NCI-H1417 treated with DMSO at 0.1 percent for 48 hours (cell line): Measurements from ENCODE around the gene TRAPPC12.
"Not testable (repeated sequence)": the region's sequence is repeated elsewhere in the genome, so short reads cannot be mapped to it uniquely, and the experiment has no call there.

Source experiments
- DNase-seq: peaks from one replicate; lab custom pipeline; 2025; lab: John Stamatoyannopoulos, UW

The TRAPPC12 gene

DNA sequence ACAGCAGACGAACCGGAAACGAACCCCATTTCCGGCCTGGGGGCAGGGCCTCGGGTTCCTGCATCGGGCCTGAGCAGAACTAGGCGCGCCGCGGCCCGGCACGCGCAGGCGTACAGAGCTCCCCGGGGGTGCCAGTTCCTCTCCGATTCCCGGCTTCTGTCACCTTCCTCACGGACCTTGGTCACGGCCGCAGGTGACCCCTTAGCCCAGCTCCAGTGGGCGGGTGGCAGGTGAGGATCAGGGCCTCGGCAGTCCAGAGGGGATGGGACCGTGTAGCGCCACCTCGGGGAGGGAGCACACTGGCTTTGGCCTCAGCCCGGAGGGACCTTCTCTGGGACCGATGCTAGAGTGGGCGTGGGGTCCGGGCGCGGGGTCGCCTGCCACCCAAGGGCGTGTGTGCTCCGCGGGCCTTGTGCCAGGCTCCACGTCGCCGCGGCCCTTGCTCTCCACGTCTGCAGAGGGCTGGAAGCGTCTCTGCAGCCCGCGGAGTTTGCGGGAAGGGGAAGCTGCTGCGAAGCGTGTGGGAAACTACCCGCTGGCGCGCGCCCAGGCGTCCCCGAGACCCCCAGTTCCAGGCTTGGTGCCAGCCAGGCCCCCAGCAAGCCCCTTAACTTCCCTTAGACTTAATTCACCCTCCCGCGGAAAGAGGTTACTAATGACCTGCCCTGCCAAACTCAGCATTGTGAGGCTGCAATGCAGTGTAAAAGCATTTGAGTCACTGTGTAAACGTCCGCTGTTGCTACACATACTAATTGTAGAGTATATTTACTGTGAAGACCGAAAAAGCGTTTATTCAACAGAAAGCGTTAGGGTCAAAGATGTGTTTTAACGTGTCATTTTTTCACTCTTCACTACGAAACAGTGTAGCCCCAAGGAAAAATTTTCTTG, at the start of gene TRAPPC12:
Gene TRAPPC12, plus strand, starts transcription at position 48 of the 888 bp plus-strand sequence. CDS start 7,930 bp downstream, outside the sequence.
- no peak for DNase-seq

DNA sequence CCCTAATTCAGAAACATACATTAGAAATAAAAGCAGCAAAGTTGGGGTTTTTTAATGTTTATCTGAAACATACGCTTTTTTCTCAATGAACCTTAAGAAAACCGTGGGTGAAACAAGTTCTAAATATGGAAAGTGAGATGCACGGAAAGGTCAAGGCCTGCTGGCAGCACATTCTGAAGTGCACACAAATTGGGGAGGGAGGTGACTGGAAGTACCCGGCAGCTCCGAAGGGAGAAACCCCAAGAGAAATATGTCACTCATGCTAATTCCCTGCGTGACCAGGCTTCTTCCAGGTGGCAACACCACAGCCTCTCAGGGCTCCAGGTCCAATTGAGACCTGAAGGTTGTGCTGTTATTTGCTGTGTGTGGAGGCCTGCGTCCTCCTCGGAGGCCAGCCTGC, 47.4 kb upstream of the TRAPPC12 start:
- no peak for DNase-seq

DNA sequence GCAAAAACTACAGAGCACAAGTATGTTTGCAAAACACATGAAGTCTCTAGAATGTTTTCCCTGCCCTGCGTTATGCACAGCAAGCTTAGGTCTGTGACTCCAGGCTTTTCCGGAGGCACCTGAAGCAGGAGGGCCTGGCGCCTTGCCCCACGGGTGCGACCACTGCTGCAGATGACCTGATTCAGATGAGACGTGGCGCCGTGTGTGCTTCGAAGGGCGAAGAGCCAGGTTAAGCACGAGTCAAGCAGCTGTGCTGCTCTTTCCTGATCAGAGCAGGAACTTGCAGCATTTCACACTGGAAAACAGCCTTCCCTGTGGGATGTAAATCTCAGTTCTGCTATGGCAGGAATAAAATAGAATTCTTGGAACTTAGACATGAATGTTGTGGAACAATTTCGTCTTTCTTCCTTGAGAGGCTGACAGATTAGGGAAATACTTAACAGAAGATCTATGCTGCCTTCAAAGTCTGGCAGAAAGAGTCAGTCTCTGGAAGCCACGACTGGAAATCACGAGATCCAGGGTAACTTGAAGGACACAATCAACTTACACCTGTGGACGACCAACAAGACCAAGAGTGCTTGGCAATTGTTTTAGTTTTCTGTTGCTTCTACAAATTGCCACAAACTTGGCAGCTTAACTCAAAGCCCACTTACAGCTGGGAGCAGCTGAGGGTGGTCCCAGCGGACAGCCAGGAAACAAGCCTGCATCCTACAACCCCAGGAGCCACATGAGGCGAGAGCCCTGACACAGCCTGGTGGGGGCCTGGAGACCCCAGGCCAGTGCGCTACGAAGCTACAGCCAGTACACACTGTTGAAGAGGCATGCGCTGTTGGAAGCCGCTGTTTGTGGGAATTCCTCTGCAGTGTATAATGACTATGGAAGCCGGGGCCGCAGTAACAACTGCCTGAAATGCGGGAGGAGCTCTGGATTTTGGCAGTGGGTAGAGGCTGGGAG, 44.8 kb upstream of the TRAPPC12 start:
- DNase-seq = no peak

DNA sequence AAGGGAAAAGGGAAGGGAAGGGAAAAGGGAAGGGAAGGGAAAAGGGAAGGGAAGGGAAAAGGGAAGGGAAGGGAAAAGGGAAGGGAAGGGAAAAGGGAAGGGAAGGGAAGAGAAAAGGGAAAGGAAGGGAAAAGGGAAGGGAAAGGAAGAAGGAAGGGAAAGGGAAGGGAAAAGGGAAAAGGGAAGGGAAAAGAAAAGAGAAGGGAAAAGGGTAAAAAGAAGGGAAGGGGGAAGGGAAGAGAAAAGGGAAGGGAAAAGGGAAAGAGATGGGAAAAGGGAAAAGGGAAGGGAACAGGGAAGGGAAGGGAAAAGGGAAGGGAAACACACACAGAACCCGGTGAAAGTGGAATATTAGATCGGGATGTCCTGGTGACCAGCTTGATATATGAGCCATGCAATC, 42.6 kb upstream of the TRAPPC12 start:
- no peak for DNase-seq

DNA sequence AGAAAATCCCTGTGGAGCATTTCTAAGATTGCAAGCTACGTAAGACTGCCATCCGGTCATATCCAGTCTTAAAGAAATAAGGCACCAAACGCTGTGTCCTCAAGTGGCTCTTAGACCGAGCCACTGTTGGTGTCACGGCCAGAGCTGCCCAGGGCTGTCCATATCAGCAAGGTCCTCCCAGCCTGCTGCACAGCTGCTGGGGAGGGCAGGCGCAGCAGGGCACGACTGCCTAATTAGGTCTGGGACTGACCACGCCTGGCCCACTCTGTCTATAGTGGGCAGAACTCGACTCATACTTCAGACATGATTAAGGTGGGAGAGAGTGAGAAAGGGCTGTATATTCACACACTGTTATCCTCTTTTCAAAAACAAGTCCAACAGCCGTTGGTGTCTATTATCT, 41.2 kb upstream of the TRAPPC12 start:
- no peak for DNase-seq

DNA sequence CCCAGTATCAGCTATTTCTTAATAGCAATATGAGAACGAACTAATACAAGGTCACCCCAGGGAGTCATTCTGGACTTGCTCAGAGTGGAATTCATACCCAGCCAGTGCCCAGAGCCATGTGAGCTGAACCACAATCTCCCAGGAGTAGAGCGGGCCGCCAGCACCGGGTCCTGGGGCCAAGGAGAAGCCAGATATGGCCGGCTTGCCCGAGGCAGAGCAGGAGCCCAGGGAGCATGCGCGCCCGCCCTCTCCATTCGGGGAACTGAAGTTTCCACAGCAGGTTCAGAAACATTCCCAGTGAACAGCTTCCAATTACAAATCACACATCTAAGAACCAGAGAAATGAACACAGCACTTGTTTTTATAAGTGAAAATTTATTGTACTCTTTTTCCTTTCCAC, 39.4 kb upstream of the TRAPPC12 start:
- DNase-seq = no peak

DNA sequence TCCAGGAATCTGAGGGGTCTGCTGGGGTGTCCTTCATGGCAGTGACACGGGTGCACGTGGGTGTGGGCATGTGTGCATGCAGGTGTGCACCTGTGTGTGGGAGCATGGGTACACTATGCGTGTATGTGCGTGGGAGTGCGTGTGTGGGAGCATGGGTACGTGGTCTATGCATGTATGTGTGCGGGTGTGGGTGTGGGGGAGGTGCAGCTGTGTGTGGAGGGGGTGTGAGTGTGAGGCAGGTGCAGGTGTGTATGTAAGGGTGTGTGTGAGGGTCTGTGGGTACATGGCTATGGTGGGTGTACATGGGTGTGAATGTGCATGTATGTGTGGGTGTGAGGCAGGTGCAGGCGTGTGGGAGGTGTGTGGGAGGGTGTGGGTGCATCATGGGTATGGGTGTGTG, 38.2 kb upstream of the TRAPPC12 start:
- no peak for DNase-seq

DNA sequence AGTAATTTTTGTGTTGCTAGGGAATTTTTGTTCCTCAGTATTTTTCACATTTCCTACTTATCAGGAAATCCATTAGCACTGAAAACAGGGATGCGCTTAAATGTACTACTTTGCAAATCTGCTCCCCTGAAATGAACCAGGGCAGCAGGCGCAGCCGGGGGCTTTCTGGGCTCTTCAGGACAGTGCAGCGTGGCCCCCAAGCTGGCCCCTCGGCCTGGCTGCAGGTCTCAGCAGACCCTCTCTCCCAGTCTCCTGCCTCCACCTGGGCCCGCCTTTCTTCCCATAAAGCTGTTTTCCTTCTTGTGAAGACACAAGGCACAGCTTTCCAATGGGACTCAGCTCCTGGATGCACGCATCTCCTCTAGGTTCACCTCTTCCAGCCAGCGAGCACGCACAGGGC, 37.2 kb upstream of the TRAPPC12 start:
- no peak for DNase-seq

DNA sequence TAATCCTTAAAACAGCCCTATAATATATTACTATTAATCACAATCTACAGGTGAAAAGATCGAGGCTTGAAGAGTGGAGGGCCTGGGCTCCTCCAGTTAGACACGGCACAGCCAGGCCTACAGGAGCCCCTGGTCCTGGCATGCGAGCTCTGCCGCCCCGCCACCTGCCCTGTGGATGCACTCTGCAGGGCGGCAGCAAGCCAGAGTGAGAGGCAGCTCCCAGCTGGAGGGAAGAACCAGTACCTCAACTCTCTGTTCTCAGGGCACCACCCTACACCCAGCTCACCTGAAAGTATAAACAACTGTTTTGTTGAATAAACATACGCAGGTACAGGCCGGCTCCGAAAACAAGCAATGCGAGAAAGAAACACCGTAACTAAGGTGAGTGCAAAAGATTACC, 36.5 kb upstream of the TRAPPC12 start:
- no peak for DNase-seq

DNA sequence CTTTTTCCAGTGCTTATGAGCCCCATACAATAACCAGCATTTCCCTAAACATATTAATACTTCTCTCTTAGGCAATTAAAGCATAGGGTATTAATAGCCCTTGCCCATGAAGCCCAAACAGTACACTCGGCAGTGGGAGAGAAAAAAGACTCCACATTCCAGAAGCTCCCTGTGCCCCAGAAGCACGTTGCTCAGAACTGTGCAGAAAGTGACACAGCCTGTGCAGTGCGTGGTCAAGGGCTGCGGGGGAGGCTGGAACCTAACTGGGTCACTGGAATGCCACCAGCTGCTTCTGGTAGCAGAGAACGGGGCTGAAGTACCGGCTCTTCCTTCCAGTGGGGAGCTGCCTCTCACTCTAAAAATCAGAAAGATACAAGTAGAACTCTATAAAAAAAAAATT, 34.6 kb upstream of the TRAPPC12 start:
- DNase-seq = no peak

DNA sequence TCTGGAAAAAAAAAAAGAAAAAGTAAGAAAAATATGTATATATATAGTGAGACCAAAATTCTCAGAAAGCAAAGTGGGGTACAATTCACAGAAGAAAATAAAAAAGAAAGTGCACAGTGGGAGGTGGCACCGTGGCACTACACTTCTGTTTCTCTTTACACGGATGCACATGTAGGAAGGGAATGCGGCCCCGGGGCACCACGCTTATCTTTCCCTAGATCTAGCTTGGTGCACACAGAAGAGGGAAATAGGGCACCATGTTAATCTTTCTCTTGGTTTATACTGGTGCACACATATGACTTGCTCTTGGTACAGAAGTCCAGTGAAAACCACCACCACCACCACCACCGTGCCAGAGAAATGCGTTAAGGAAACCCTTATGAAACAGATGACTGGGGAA, 33.9 kb upstream of the TRAPPC12 start:
- no peak for DNase-seq

DNA sequence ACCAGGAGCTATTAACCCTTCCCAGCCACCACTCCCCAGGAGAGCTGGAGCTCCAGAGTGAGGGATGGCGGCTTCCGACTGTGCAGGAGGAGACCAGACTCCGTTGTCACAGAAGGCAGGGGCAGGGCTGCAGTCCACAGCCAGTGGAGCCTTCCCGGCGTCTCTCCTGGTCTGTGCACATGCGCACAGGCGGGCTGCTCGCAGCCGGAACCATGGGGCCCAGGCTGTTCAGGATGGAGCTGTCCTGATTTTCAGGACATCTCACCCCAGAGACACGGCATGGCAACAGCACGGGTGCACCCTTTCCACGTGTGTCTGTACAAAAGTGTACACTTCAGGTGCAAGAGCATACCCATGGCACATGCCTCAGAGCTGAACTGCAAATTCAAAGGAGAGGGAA, 30.7 kb upstream of the TRAPPC12 start:
- DNase-seq = peak; percentile 67

DNA sequence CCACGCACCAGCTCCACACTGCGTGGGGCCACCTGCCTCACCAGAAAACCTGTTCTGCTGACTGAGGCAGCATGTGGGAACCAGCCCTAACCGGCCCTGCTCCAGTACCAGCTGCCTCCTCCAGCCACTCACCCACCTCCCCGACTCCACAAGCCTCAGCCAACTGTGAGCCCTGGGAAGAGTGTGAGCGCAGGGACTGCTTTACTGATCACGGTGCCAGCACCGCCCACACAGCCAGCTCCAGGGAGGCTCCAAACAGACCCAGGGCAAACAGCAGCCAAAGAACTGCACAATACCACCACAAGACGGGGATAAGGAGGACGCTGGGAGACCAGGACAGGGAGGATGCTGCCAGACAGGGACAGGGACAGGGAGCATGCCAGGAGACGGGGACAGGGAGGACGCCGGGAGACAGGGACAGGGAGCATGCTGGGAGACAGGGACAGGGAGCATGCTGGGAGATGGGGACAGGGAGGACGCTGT, 30.2 kb upstream of the TRAPPC12 start:
- peak; percentile 44 for DNase-seq

DNA sequence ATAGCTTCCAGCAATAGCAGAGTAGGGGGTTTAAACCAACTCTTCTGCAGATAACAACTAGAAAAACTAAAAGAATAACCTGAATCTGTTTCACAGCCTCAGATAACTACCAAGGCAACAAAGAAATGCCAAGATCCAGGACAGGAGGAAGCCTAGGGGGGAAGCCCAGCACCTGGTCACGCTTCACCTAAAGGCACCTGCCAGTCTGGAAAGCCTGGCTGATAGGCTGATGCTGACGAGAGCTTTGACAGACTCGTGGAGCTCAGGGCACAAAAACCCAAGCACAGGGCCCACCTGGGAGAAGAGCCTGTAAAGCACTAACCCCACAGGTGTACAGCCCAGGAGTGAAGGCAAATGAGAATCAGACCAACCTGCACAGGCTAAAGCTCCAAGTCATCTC, 24.5 kb upstream of the TRAPPC12 start:
- DNase-seq = no peak

DNA sequence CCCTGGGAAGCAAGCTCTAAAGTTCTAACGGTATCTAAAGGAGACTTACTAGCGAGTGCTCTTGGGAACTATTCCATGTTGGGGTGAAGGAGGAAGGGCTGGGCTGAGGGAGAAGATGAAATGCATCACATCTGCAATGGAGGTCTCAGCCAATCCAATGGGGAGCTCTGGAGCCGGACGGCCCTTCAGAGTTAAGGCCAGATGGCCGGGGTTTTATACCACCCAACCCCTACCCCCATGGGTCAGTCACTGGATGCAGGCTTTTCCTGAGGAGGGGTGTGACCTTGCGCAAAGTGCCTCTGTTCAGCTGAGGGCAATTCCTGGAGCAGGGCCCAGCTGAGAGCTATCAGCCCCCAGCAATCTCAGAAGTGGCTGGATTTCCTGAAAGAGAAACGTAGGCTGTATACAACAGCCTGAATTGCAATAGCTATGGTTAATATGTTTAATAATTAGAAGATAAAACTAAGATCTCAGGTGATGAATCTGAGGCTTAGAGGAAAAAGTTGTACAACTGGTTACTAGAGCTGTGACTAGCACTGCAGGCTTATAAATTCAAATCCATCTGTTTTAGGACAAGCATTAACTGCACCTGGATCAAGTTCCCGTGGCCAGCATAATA, 23.4 kb upstream of the TRAPPC12 start:
- no peak for DNase-seq

DNA sequence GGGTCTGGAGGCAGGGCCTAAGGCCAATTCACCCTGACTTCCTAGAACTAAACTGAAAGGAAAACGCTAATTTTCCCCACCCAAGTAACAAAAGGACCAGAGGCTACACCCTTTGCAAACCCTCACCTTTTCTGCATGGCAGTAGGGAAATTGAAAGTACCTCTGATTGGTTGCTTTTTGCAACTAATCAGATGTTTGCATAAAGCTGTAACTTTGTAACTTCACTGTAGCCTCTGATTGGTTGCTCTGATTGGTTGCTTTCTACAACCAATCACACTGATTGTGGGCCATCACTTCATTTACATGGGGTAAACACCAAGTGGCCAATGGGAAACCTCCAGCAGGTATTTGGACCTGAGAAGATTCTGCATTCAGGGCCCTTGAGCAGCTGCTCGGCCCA, 22.7 kb upstream of the TRAPPC12 start:
- DNase-seq = no peak

DNA sequence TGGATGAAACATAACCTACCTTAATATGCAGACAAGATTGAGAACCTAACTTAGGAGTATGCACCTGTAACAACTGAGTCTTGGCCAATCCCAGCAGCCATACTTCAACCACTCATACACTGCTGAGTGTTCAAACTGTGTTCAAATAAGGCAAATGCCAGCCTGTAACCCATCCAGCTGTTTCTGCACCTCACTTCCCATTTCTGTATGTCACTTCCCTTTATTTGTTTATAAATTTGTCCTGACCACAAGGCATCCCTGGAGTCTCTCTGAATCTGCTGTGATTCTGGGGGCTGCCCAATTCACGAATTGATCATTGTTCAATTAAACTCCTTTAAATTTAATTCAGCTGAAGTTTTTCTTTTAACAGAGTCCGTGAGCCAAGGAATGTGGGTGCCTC, 22.0 kb upstream of the TRAPPC12 start:
- not testable (repeated sequence) for DNase-seq

DNA sequence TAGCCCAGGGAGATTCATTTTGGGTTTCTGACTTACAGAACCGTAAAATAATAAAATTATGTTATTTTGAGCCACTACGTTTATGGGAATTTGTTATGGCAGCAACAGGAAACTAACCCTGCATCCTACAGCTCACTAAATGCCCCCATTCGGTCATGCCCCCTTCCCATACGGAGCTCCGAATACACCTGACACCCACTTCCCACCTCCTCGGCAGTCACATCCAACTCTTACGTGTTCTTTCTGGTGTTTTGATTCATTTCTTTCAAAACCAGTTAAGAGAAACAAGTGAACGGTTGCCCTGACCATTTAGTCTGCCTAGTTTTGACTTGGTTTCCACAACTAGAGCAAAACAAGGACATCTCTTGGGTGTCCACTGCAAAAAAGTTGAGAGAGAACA, 21.6 kb upstream of the TRAPPC12 start:
- DNase-seq = no peak

DNA sequence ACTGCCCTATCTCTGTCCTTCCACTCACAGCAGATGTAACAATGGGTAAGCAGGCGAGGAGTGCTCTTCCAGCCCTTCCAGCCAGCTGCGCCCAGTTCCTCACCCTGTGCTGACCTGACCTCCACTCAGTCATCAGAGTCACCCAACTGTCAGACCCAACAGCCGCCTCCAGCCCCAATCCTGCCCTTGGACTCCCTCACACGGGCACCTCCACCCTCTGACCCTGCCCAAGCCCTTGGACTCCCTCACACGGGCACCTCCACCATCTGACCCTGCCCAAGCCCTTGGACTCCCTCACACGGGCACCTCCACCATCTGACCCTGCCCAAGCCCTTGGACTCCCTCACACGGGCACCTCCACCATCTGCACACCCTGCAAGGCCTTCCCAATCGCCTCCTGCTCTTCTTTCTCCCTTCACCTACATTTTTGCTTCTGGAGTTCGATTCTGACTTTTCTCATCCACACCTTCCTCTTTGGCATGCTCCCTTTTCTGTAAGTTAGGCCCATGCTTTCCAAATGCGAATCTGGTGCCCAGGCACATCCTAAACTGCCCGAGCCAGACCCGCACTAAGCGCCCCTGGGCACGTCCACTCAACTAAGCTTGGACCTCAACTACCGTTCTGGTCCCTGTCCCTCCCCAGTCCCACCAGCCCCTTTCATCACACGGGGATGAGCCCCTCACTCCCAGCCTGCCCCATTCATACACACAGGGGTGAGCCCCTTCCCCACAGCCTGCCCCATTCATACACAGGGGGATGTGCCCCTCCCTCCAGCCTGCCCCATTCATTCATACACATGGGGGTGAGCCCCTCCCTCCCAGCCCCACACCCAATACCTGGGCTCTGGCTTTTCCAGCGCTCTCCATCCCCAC, 17.7 kb upstream of the TRAPPC12 start:
- no peak for DNase-seq

DNA sequence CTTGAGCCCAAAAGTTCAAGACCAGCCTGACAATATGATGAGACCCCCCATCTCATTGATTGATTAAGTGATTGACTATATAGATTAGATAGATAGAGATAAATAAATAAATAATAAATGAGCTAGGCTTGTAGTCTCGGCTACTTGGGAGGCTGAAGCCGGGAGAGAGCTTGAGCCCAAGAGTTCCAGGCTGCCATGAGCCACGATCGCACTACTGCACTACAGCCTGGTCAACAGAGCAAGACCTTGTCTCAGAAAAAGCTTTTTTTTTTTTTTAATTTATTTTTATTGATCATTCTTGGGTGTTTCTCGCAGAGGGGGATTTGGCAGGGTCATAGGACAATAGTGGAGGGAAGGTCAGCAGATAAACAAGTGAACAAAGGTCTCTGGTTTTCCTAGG, 14.3 kb upstream of the TRAPPC12 start:
- DNase-seq = no peak

DNA sequence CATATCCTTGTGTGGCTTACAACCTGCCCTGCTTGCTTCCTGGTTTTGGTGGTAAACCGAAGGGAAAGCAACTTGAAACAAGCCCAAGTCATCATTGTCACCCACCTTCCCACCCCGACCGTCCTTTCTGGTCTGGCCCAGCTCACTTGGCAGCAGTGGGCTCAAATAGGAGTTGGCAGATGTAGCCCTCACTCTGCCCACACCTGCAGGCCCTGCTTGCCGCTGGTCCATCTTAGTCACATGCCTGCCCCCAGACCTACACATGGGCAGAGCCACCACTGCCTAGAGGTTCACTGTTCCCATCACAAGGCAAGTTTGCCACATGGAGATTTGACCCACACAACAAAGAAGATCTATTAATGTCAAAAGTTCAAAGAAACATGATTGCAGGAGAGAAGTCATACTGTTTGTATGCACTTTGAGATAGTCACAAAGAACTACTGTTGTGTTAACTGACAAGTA, 11.2 kb upstream of the TRAPPC12 start:
- no peak for DNase-seq
